GM12878 (cell line): Measurements from ENCODE around the gene CEP170B.

ENCODE experiments used
- CTCF ChIP-seq, 3 experiments: IDR thresholded peaks in 2 of 3; conservative IDR thresholded peaks in 1 of 3; 2 replicates each; pipeline ENCODE4 v1.5.1; 2011; ENCODE audit warnings: low read depth in 3 of 3, low read length in 3 of 3, mild to moderate bottlenecking in 3 of 3, control low read depth in 2 of 3, moderate library complexity in 2 of 3, inconsistent platforms in 1 of 3, mixed read lengths in 1 of 3; ENCODE audit not compliant: control insufficient read depth in 2 of 3, insufficient read depth in 1 of 3; ENCODE audit errors: extremely low read depth in 1 of 3
- ELK1 ChIP-seq: IDR thresholded peaks from 2 replicates; pipeline ENCODE4 v1.6.1; 2012; ENCODE audit warnings: low read depth, low read length, improper control_type of control experiment
- EZH2 ChIP-seq: IDR thresholded peaks from 2 replicates; pipeline ENCODE4 v1.6.1; 2012; ENCODE audit warnings: low read depth, mild to moderate bottlenecking, control low read depth, inconsistent platforms, low read length, borderline replicate concordance; ENCODE audit not compliant: control insufficient read depth
- PBX3 ChIP-seq: IDR thresholded peaks from 2 replicates; pipeline ENCODE4 v1.6.1; 2011; ENCODE audit warnings: mild to moderate bottlenecking, low read depth, low read length, moderate library complexity; ENCODE audit not compliant: insufficient replicate concordance
- POLR2AphosphoS5 ChIP-seq: IDR thresholded peaks from 2 replicates; pipeline ENCODE4 v1.6.1; 2011; ENCODE audit warnings: mild to moderate bottlenecking, low read length, inconsistent platforms
- TARDBP ChIP-seq: IDR thresholded peaks from 2 replicates; pipeline ENCODE4 v1.6.1; 2016; ENCODE audit warnings: borderline replicate concordance

GRCh38 chr14:104866451-104867370 is 1.6 kb downstream of the CEP170B start:
- no peak for TF ChIP-seq POLR2AphosphoS5
- no peak for TF ChIP-seq PBX3
- TF ChIP-seq ELK1 = no peak
- no peak for TF ChIP-seq EZH2
- TF ChIP-seq CTCF (IDR thresholded peaks at IDR 0.05 in 2 of 3, conservative IDR thresholded peaks at IDR 0.05 in 1 of 3; ENCODE audit: control insufficient read depth in 2 of 3, extremely low read depth in 1 of 3, insufficient read depth in 1 of 3, low read depth in 3 of 3, low read length in 3 of 3) = no peak
- no peak for TF ChIP-seq TARDBP
